AG09309 (cell line): ENCODE measurements around the gene ZFYVE27.

Source experiments
- DNase-seq: peaks from one replicate; pipeline ENCODE4 v3.0.0-alpha.2; 2010; ENCODE audit warnings: low read depth
- H3K4me3 ChIP-seq: 2 replicates; pipeline ENCODE4 v1.5.1; 2011; ENCODE audit warnings: mild to moderate bottlenecking, low read depth, low read length, moderate library complexity; ENCODE audit not compliant: control insufficient read depth
- CTCF ChIP-seq: IDR thresholded peaks from 2 replicates; pipeline ENCODE4 v1.5.1; 2011; ENCODE audit warnings: mild to moderate bottlenecking, low read depth, low read length, inconsistent platforms; ENCODE audit not compliant: insufficient read depth, control insufficient read depth; ENCODE audit errors: missing control alignments

Gene ZFYVE27

GRCh38 chr10:97768322-97769315, 31.7 kb downstream of the ZFYVE27 start:
- no peak overlapping the region for H3K4me3 ChIP-seq
- no peak for TF ChIP-seq CTCF
- no peak for DNase-seq

GRCh38 chr10:97770255-97770654, 33.3 kb downstream of the ZFYVE27 start:
- no peak for TF ChIP-seq CTCF
- no peak overlapping the region for H3K4me3 ChIP-seq
- DNase-seq: no peak

- no peak for DNase-seq
- H3K4me3 ChIP-seq: no peak overlapping the region
Measured at GRCh38 chr10:97771055-97771891, 34.3 kb downstream of the ZFYVE27 start.

GRCh38 chr10:97771913-97772823, 35.2 kb downstream of the ZFYVE27 start, which contains the start of gene SFRP5:
TSS of gene SFRP5 (minus strand) at chr10:97771999. CDS start at chr10:97771833, 166 bp downstream.
- H3K4me3 ChIP-seq: no peak within 1 kb of the TSS

More at GRCh38 chr10:97771055-97771891, 34.3 kb downstream of the ZFYVE27 start:
- TF ChIP-seq CTCF: no peak

GRCh38 chr10:97773096-97773495, 36.2 kb downstream of the ZFYVE27 start:
- TF ChIP-seq CTCF: no peak
- no peak for DNase-seq
- no peak overlapping the region for H3K4me3 ChIP-seq

More at GRCh38 chr10:97771913-97772823, 35.2 kb downstream of the ZFYVE27 start, which contains the start of gene SFRP5:
- TF ChIP-seq CTCF: no peak
- no peak for DNase-seq
